Measurements from ENCODE around the gene PPP1R8. TPM values are rescaled to one million over a fixed set of nuclear protein-coding genes. Genes with fewer than 3 reads are reported as not detected.
A peak's percentile ranks its signal among the peaks of the same experiment; 100 is the strongest.
"Not testable (repeated sequence)": the region's sequence is repeated elsewhere in the genome, so short reads cannot be mapped to it uniquely, and the experiment has no call there.

PPP1R8 gene
- total RNA-seq, 4 donors from 2014 or later = 32.0 to 58.2 (median 37.2) TPM

GRCh38 chr1:27789540-27790041 lies 41.0 kb upstream of the PPP1R8 start:
- Histone ChIP-seq H3K4me3 (no peak overlapping the region), H3K9me3 (no peaks in the 10 kb centered on the region), H3K27me3 (no peaks in the 10 kb centered on the region), H3K27ac (peak overlapping the region in 2 of 4 donors; percentile 72 to 79), H3K4me1 (peaks cover 0 to 38% (median 17%) of the 10 kb centered on the region in 4 donors), H3K36me3 (peaks cover 0 to 47% (median 13%) of the 10 kb centered on the region in 3 donors)
- 68 to 76% methylated on average over 4 of the region's 4 CpGs for WGBS, 2 donors
- no peak for DNase-seq (ENCODE audit: low spot score in 2 of 2)
- TF ChIP-seq CTCF (IDR thresholded peaks at IDR 0.05) = no peak
- no peak for TF ChIP-seq POLR2A (IDR thresholded peaks at IDR 0.05)
- peak in 1 of 2 donors; percentile 59 for TF ChIP-seq EP300 (IDR thresholded peaks at IDR 0.05)

- H3K9me3 ChIP-seq; H3K27me3 ChIP-seq; H3K4me3 ChIP-seq; DNase-seq (ENCODE audit: low spot score in 2 of 2): not testable (repeated sequence)
- Histone ChIP-seq H3K36me3 (peaks cover 0 to 54% (median 14%) of the 10 kb centered on the region in 3 donors), H3K4me1 (peaks cover 0 to 38% (median 16%) of the 10 kb centered on the region in 4 donors), H3K27ac (peak overlapping the region in 2 of 4 donors; percentile 72 to 79)
- WGBS, 2 donors = 96% methylated on average over 3 of the region's 3 CpGs
Measured at GRCh38 chr1:27790270-27790669, 40.3 kb upstream of the PPP1R8 start.

- Histone ChIP-seq H3K27me3 (no peaks in the 10 kb centered on the region), H3K4me1 (no peaks in the 10 kb centered on the region), H3K27ac (no peak overlapping the region), H3K4me3 (no peak overlapping the region), H3K9me3 (no peaks in the 10 kb centered on the region), H3K36me3 (peaks cover 0 to 92% (median 22%) of the 10 kb centered on the region in 3 donors)
- 68 to 71% methylated on average over 1 of the region's 1 CpG for whole genome bisulfite sequencing, 2 donors
- no peak for DNase-seq (ENCODE audit: low spot score in 2 of 2)
- TF ChIP-seq EP300 (IDR thresholded peaks at IDR 0.05) (no peak), CTCF (IDR thresholded peaks at IDR 0.05) (no peak), POLR2A (IDR thresholded peaks at IDR 0.05) (no peak)
Measured at GRCh38 chr1:27795601-27796000, 35.0 kb upstream of the PPP1R8 start.

DNA sequence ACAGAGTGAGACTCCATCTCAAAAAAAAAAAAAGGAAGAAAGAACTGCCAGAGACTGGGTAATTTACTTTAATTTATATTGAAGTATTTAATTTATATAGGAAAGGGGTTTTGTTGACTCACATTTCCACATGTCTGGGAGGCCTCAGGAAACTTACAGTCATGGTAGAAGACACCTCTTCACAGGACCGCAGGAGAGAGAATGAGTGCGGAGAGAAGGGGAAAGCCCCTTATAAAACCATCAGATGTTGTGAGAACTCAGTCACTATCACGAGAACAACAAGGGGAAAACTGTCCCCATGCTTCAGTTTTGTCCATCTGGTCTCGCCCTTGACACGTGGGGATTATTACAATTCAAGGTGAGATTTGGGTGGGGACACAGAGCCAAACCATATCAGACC lies 25.8 kb upstream of the PPP1R8 start:
- Histone ChIP-seq H3K36me3 (peaks cover 0 to 70% (median 8%) of the 10 kb centered on the region in 3 donors), H3K27me3 (no peaks in the 10 kb centered on the region), H3K4me1 (no peaks in the 10 kb centered on the region), H3K4me3 (no peak overlapping the region), H3K27ac (no peak overlapping the region), H3K9me3 (no peaks in the 10 kb centered on the region)
- no peak for TF ChIP-seq EP300 (IDR thresholded peaks at IDR 0.05)
- no peak for TF ChIP-seq CTCF (IDR thresholded peaks at IDR 0.05)
- TF ChIP-seq POLR2A (IDR thresholded peaks at IDR 0.05) = no peak
- DNase-seq (ENCODE audit: low spot score in 2 of 2) = no peak
- 85 to 93% methylated on average over 5 of the region's 5 CpGs for WGBS, 2 donors

- 91 to 94% methylated on average over 7 of the region's 7 CpGs for WGBS, 2 donors
- Histone ChIP-seq H3K36me3 (peaks cover 0 to 55% (median 8%) of the 10 kb centered on the region in 3 donors), H3K27ac (no peak overlapping the region), H3K4me1 (no peaks in the 10 kb centered on the region), H3K27me3 (no peaks in the 10 kb centered on the region), H3K4me3 (no peak overlapping the region), H3K9me3 (no peaks in the 10 kb centered on the region)
- TF ChIP-seq CTCF (IDR thresholded peaks at IDR 0.05) = no peak
- TF ChIP-seq EP300 (IDR thresholded peaks at IDR 0.05) = no peak
- no peak for TF ChIP-seq POLR2A (IDR thresholded peaks at IDR 0.05)
- DNase-seq (ENCODE audit: low spot score in 2 of 2) = no peak
Measured at GRCh38 chr1:27806758-27807157, 23.8 kb upstream of the PPP1R8 start.

GRCh38 chr1:27807385-27807784 lies 23.2 kb upstream of the PPP1R8 start:
- peaks cover 0 to 55% (median 8%) of the 10 kb centered on the region in 3 donors for H3K36me3 ChIP-seq
- H3K9me3 ChIP-seq = no peaks in the 10 kb centered on the region
- DNase-seq (ENCODE audit: low spot score in 2 of 2) = no peak
- TF ChIP-seq EP300 (IDR thresholded peaks at IDR 0.05) (no peak), CTCF (IDR thresholded peaks at IDR 0.05) (no peak), POLR2A (IDR thresholded peaks at IDR 0.05) (no peak)
- H3K27me3 ChIP-seq = no peaks in the 10 kb centered on the region
- no peak overlapping the region for H3K4me3 ChIP-seq
- H3K4me1 ChIP-seq = no peaks in the 10 kb centered on the region
- 75 to 77% methylated on average over 2 of the region's 2 CpGs for WGBS, 2 donors
- no peak overlapping the region for H3K27ac ChIP-seq

DNA sequence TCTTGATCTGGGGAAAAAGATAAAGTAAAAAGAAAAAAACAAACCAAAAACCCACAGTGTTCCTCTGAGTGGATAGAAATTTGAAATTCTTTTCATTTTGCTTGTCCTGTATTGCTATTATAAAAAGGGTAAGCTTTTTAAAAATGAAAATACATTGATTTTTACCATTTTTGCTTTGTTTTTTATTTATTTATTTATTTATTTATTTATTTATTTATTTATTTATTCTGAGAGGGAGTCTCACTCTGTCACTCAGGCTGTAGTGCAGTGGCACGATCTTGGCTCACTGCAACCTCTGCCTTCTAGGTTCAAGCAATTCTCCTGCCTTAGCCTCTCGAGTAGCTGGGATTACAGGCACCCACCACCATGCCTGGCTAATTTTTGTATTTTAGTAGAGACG lies 22.5 kb upstream of the PPP1R8 start:
- H3K27ac ChIP-seq; H3K4me3 ChIP-seq; DNase-seq (ENCODE audit: low spot score in 2 of 2); H3K9me3 ChIP-seq; H3K27me3 ChIP-seq; H3K4me1 ChIP-seq: not testable (repeated sequence)
- 93 to 97% methylated on average over 3 of the region's 3 CpGs for WGBS, 2 donors
- peaks cover 3 to 55% (median 8%) of the 10 kb centered on the region in 3 donors for H3K36me3 ChIP-seq
